OCI-LY1 (cell line): ENCODE measurements around the gene ZNF804A.

ENCODE experiments used
- CTCF ChIP-seq: fragments of 200-600 bp; sonication (generic), shearing (Covaris generic); IDR thresholded peaks from 2 replicates; pipeline ENCODE4 v1.5.1; 2017; ENCODE audit warnings: mild to moderate bottlenecking, antibody characterized with exemption, low read length, moderate library complexity, mixed read lengths
- EZH2 ChIP-seq: fragments of 200-600 bp; sonication (generic), shearing (Covaris generic); IDR thresholded peaks from 2 replicates; pipeline ENCODE4 v1.8.0; 2017; ENCODE audit warnings: borderline replicate concordance, mixed run types, mild to moderate bottlenecking, antibody characterized with exemption, low read length, moderate library complexity, mixed read lengths

DNA sequence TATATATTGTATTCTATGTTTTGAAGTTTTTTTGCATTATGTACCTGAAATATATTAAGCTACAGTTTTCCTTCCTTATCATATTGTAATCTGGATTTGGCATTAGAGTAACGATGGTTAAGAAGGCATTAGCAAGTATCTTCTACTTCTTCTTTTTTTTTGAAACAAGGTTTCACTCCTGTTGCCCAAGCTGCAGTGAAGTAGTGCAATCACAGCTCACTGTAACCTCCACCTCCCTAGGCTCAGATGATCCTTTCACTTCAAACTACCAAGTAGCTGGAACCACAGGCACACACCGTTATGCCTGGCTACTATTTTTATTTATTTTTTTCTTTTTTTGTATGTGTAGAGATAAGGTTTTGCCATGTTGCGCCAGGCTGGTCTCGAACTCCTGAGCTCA is 201.1 kb downstream of the ZNF804A start:
- no peak for TF ChIP-seq CTCF
- TF ChIP-seq EZH2: no peak
